ENCODE measurements around the gene TUFT1. TPM values are rescaled to one million over a fixed set of nuclear protein-coding genes. Genes with fewer than 3 reads are reported as not detected.

The TUFT1 gene
- total and polyA plus RNA-seq, 2 donors from 2014 or later: 8.9 to 12.9 TPM

GRCh38 chr1:151529211-151529702, 10.9 kb upstream of the TUFT1 start:
- peaks cover 0 to 30% (median 6%) of the 10 kb centered on the region in 3 donors for H3K36me3 ChIP-seq (ENCODE audit: control insufficient read depth in 2 of 3, insufficient read depth in 3 of 3, low read length in 3 of 3)

GRCh38 chr1:151529781-151530180, 10.3 kb upstream of the TUFT1 start:
- FAIRE-seq (no peak), DNase-seq (no peak)
- peaks cover 0 to 27% (median 8%) of the 10 kb centered on the region in 3 donors for H3K36me3 ChIP-seq (ENCODE audit: control insufficient read depth in 2 of 3, insufficient read depth in 3 of 3, low read length in 3 of 3)
- H3K27me3 ChIP-seq (ENCODE audit: control insufficient read depth, insufficient read depth, low read length): no peaks in the 10 kb centered on the region
- TF ChIP-seq CTCF (IDR thresholded peaks at IDR 0.05; ENCODE audit: borderline replicate concordance, extremely low read depth, insufficient read depth): no peak
- no peaks in the 10 kb centered on the region for H3K4me1 ChIP-seq (ENCODE audit: control insufficient read depth in 2 of 3, insufficient read depth in 2 of 3, low read depth in 1 of 3, low read length in 3 of 3)
- H3K27ac ChIP-seq (ENCODE audit: low read depth in 2 of 2, low read length in 2 of 2): no peak overlapping the region
- H3K9ac ChIP-seq (ENCODE audit: low read length in 3 of 3): no peak overlapping the region
- intact Hi-C loops (cut with DNase I): loop anchor here (10.0 kb wide), 1 partner anchor 205 kb away; no protein-coding TSS in a partner anchor
- H3K9me3 ChIP-seq (ENCODE audit: control insufficient read depth in 2 of 3, insufficient read depth in 1 of 3, low read length in 3 of 3): no peaks in the 10 kb centered on the region
- no peak overlapping the region for H3K4me3 ChIP-seq (ENCODE audit: low read length in 3 of 3)

More at GRCh38 chr1:151529211-151529702, 10.9 kb upstream of the TUFT1 start:
- intact Hi-C loops (cut with DNase I): no loop called here
- H3K27ac ChIP-seq (ENCODE audit: low read depth in 2 of 2, low read length in 2 of 2): no peak overlapping the region
- DNase-seq (no peak), FAIRE-seq (no peak)
- H3K27me3 ChIP-seq (ENCODE audit: control insufficient read depth, insufficient read depth, low read length): no peaks in the 10 kb centered on the region
- TF ChIP-seq CTCF (IDR thresholded peaks at IDR 0.05; ENCODE audit: borderline replicate concordance, extremely low read depth, insufficient read depth): no peak
- peaks cover 0 to 3% (median 0%) of the 10 kb centered on the region in 3 donors for H3K4me1 ChIP-seq (ENCODE audit: control insufficient read depth in 2 of 3, insufficient read depth in 2 of 3, low read depth in 1 of 3, low read length in 3 of 3)
- no peak overlapping the region for H3K4me3 ChIP-seq (ENCODE audit: low read length in 3 of 3)
- no peaks in the 10 kb centered on the region for H3K9me3 ChIP-seq (ENCODE audit: control insufficient read depth in 2 of 3, insufficient read depth in 1 of 3, low read length in 3 of 3)
- no peak overlapping the region for H3K9ac ChIP-seq (ENCODE audit: low read length in 3 of 3)

GRCh38 chr1:151530461-151530860, 9.6 kb upstream of the TUFT1 start:
- Histone ChIP-seq H3K4me3 (ENCODE audit: low read length in 3 of 3) (no peak overlapping the region), H3K27ac (ENCODE audit: low read depth in 2 of 2, low read length in 2 of 2) (no peak overlapping the region), H3K4me1 (ENCODE audit: control insufficient read depth in 2 of 3, insufficient read depth in 2 of 3, low read depth in 1 of 3, low read length in 3 of 3) (no peaks in the 10 kb centered on the region), H3K36me3 (ENCODE audit: control insufficient read depth in 2 of 3, insufficient read depth in 3 of 3, low read length in 3 of 3) (peaks cover 0 to 27% (median 8%) of the 10 kb centered on the region in 3 donors), H3K9ac (ENCODE audit: low read length in 3 of 3) (no peak overlapping the region), H3K9me3 (ENCODE audit: control insufficient read depth in 2 of 3, insufficient read depth in 1 of 3, low read length in 3 of 3) (no peaks in the 10 kb centered on the region), H3K27me3 (ENCODE audit: control insufficient read depth, insufficient read depth, low read length) (no peaks in the 10 kb centered on the region)
- DNase-seq (no peak), FAIRE-seq (no peak)
- intact Hi-C loops (cut with DNase I): loop anchor here (10.0 kb wide), 1 partner anchor 204 kb away; no protein-coding TSS in a partner anchor
- TF ChIP-seq CTCF (IDR thresholded peaks at IDR 0.05; ENCODE audit: borderline replicate concordance, extremely low read depth, insufficient read depth): no peak
